Renal cortex interstitium (tissue), 11 donors: ENCODE results near the gene FAM50A. TPM values are rescaled to one million over a fixed set of nuclear protein-coding genes. Genes with fewer than 3 reads are reported as not detected.

Experiments used
- DNase-seq, 11 donors: peaks; one replicate each; pipeline ENCODE4 v3.0.0-alpha.2; 2013; ENCODE audit warnings: low read depth in 9 of 11, low spot score in 4 of 11; ENCODE audit errors: extremely low read depth in 1 of 11
- polyA plus RNA-seq, 3 donors: library from polyadenylated mRNA; unstranded; fragments of 120-200 nt; gene quantifications; one replicate each; pipeline ENCODE4 v1.2.1, GENCODE V29; 2013; ENCODE audit not compliant: insufficient read length in 3 of 3

Gene FAM50A
- polyA plus RNA-seq, 3 donors: 47.3 to 60.2 (median 54.6) TPM

DNA sequence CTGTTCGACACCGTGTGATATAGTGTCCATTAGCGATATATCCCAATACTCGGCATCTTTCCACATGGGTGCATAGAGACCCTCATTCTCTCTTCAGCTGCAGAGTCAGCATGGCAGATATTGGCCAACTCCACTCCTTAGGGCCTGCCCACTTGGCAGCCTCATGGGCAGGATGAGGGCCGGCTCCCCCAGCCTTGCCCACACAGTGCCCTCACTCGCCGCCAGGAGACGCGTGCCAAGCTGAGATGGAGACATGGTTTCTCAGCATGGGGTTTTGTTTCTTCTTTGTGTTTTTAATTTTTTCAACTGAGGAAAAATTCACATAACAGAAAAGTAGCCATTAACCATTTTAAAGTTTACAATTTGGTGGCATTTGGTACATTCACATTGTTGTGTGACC, 8.9 kb downstream of the FAM50A start:
- DNase-seq: no peak

DNA sequence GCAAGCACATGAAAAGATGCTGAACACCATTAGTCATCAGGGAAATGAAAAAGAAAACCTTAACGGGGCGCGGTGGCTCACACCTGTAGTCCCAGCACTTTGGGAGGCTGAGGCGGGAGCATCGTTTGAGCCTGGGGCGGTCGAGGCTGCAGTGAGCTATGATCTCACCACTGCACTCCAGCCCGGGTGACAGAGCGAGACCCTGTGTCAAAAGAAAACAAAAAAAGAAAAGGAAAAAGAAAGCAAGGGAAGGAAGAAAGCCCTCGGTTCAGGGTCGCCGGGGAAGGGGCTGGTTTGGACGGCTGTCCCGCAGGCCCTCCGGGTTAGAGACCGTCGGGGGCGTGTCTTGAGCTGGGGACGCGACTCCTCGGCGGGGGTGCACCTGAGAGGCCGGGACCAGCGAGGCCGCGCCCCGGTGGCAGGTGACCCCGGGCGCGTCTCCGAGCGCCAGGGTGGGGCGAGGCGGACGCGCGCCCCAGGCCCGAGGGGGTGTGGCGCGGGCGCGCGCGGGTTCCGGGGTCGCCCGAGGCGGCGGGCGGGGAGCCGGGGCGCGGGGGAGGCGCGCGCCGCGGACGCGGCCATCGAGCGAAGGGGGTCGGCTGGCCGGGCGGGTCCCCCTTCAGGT, 13.7 kb downstream of the FAM50A start:
- DNase-seq: no peak

DNA sequence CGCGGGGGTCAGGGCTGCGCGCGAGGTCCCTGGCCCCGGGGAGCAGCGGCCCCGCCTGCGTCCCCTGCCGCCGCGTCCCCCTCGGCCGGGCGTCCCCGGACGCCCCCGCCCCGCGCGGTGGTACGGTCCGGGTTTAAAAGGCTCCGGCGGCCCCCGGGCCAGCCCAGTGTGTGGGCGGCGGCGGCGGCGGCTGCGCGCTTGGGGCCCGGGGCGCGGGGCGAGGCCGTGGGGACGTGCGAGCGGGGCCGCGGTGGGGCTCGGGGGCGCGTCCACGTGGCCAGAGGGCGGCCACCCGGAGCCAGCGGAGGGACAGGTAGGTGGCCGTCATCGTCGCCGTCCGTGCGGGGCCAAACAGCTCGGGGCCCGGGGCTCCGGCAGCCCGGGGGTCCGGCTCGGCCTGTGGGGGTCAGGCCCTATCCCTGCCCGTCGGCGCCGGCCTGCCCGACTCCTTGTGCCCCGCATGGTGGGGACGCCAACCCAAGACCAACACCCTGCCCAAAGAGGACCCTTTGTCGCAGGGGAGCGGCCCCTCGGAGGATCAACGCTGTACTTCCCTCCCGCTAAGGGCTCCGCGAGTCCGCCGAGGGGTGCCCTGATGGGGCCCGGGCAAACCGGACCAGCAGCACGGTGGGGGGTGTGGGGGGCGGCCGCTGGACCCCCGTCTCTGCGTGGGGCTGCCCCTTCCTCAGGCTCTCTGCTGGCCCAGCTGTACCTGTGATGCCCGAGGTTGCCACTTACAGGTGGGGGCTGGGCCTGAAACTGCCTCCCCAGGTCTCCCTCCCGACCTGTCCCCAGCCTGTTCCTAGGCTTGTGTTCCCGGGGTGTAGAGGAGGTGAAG, 14.4 kb downstream of the FAM50A start, which contains the start of gene PLXNA3:
PLXNA3 (plus strand) TSS at position 166 of the 838 bp plus-strand sequence. CDS start 1,903 bp downstream, outside the sequence.
- no peak for DNase-seq

DNA sequence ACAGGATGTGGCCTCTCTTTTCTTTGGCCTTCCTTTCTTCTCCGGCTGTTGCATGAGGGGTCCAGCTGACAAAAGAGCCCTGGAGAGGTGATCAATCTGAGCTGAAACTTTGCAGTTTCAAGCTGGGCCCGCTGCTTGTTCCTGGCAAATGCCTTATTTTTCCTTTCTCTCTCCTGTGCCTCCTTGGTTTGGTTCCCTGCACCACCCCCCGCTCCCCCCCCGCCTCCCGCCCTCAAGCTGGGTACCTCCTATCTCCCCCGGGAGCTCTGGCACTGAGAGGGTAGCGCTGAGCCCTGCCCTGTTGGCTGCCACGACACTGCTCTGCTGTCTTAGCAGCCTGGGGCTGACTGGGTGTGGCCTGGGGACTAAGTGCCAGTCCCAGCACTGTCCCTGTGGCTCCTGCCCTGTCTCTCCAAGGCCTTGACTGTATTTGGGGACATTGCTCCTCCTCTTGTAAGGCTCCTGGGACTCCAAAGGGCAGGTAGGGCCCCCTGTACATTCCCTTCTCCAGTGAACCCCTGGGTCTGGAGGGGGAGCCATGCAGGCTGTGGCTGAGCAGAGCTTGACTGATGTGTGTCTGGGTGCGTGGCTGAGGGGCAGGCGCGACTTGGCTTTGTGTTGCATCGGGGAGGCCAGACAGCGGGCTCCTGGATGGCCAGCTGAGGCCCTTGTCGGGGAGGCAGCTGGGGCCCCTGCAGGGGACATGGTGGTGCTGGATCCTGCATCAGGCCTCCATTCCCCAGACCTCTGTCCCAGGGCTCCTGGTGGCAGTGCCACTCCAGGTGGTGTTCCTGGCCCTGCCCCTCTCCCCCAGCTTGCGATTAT, 15.2 kb downstream of the FAM50A start:
- no peak for DNase-seq

DNA sequence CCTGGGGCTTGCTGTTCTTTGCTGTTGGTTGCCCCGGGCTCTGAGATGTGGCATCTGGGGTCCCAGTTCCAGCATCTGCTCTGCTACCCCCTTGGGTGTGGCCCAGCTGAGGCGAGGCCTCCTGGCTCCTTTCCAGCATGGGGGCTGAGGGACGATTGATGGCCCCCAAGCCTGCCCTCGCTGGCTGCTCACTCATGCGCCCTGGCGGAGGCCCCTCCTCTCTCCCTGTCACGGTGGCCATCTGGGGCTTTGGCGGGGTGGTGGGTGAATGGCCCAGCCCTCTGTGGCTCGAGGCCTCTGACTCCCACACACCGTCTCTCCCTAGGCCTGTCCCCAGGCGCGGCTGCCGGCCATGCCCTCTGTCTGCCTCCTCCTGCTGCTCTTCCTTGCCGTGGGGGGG, 15.9 kb downstream of the FAM50A start:
- no peak for DNase-seq

DNA sequence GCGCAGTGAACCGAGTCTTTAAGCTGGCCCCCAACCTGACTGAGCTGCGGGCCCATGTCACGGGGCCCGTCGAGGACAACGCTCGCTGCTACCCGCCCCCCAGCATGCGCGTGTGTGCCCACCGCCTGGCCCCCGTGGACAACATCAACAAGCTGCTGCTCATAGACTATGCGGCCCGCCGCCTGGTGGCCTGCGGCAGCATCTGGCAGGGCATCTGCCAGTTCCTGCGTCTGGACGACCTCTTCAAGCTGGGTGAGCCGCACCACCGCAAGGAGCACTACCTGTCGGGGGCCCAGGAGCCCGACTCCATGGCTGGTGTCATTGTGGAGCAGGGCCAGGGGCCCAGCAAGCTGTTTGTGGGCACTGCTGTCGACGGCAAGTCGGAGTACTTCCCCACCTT, 16.4 kb downstream of the FAM50A start:
- no peak for DNase-seq

DNA sequence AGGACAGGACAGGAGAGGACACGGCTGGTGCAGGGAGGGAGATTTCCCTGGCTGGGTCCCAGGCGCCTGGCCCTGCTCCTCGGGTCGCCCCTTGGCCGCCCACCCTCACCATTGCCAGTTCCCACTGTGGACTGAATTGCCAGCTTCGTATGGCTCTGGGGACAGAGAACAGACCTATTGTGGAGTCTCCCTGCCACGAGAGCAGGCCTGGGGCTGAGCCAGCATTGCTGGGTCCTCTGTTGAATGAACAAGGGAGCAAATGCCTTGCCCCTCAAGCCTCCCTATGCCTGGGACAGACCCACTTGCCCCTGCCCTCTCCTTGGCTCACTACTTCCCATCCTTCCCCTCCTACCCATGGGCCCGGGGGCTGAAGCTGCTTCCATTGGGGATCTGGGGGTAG, 18.5 kb downstream of the FAM50A start:
- no peak for DNase-seq

DNA sequence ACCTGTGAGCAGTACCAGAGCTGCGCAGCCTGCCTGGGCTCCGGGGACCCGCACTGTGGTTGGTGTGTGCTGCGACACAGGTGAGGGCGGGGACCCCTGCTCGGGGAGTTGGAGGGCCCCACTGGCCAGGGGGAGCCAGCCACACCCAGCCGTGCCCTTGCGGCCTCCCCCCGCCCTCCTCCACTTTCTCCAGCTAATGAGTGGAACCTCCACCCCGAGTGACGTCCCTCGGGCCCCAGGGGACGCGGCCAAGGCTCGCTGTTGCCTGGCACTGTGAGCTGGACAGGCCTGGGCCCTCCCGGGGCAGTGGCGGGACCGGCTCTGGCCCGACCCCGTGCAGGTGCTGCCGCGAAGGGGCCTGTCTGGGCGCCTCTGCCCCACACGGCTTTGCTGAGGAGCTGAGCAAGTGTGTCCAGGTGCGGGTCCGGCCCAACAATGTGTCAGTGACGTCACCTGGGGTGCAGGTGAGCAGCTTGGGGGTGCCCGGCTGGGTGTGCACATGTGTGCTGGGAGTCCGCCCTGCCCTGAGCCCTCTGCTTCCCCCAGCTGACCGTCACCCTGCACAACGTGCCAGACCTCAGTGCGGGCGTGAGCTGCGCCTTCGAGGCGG, 19.8 kb downstream of the FAM50A start:
- DNase-seq: no peak

DNA sequence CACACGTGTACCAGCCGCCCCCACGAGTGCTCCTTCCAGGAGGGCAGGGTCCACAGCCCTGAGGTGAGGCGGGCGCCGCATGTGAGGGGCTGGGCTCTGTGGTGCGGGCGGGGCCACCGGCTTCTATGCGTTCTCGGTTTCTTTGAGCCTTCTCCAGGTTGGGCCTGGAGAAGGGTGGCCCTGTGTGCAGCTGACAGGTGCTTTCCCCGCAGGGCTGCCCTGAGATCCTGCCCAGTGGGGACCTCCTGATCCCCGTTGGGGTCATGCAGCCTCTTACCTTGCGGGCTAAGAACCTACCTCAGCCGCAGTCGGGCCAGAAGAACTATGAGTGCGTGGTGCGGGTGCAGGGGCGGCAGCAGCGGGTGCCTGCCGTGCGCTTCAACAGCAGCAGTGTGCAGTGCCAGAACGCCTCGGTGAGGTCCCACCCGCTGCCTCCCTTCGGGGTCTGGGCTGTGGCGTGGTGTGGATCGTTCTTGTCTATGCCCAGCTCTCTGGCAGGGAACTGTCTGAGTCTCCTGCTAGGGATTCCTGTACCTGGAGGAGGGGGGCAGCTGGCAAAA, 20.9 kb downstream of the FAM50A start:
- no peak for DNase-seq

DNA sequence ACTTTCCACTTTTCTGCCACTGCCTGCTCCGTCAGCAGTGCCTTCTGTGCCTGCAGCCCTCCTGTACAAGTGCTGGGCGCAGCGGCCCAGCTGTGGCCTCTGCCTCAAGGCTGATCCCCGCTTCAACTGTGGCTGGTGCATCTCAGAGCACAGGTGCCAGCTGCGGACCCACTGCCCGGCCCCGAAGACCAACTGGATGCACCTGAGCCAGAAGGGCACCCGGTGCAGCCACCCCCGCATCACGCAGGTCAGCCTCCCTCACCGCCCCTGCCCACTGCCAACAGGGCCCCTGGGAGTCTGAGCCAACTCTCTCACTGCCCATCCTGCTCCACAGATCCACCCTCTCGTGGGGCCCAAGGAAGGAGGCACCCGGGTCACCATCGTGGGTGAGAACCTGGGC, 21.7 kb downstream of the FAM50A start:
- DNase-seq: no peak

DNA sequence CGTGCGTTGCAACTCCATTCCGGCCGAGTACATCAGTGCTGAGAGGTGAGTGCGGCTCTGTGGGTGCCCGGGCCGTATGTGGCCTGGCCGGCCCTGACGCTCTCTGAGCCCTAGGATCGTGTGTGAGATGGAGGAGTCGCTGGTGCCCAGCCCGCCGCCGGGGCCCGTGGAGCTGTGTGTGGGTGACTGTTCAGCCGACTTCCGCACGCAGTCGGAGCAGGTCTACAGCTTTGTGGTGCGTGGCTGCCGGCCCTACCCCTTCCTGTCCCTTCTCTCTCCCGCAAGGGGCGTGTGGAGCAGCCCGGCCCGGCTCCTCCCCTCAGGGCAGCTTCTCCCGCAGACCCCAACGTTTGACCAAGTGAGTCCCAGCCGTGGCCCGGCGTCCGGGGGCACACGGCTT, 22.1 kb downstream of the FAM50A start:
- no peak for DNase-seq

DNA sequence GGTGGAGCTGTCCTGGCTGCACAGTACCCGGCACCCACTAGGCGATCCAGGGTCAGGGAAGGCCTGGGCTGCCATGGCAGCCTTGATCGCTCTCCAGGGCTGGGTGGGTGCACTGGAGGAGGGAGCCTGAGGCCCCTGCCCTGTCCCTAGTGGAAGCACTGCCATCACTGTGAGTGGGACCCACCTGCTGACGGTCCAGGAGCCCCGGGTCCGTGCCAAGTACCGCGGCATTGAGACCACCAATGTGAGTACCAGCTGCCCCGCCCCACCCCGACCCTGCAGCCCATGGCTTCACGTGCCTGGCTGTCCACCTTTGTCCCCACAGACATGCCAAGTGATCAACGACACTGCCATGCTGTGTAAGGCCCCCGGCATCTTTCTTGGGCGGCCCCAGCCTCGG, 23.0 kb downstream of the FAM50A start:
- no peak for DNase-seq

DNA sequence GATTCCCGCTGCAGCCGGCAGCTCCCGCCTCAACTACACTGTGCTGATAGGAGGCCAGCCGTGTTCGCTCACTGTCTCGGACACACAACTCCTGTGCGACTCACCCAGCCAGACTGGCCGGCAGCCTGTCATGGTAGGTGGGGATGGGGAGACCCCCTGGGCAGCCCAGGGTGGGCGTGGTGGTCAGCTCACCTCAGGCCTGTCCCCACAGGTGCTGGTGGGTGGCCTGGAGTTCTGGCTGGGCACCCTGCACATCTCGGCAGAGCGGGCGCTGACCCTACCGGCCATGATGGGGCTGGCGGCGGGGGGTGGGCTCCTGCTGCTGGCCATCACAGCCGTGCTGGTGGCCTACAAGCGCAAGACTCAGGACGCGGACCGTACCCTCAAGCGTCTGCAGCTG, 23.6 kb downstream of the FAM50A start:
- DNase-seq: no peak

DNA sequence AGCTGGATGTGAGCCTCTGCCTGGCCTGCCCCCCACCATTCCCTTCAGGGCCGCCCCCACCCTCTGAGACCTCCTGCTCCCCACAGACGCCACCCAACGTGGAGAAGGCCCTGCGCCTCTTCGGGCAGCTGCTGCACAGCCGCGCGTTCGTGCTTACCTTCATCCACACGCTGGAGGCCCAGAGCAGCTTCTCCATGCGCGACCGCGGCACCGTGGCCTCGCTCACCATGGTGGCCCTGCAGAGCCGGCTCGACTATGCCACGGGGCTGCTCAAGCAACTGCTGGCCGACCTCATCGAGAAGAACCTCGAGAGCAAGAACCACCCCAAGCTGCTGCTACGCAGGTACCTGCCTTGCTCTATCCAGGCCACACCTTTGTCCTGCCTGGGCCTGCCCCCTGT, 24.3 kb downstream of the FAM50A start:
- DNase-seq: no peak

DNA sequence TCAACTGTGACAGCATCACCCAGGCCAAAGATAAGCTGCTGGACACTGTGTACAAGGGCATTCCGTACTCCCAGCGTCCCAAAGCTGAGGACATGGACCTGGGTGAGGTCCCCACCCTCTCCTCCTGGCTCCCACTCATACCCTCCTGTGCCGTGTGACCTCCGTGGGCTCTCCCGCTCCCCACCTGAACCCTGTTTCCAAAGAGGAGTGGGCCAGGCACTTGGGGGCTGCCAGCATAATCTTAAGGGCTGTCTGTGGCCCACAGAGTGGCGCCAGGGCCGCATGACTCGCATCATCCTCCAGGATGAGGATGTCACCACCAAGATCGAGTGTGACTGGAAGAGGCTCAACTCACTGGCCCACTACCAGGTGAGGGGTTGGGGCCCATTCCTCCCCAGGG, 25.2 kb downstream of the FAM50A start:
- no peak for DNase-seq

DNA sequence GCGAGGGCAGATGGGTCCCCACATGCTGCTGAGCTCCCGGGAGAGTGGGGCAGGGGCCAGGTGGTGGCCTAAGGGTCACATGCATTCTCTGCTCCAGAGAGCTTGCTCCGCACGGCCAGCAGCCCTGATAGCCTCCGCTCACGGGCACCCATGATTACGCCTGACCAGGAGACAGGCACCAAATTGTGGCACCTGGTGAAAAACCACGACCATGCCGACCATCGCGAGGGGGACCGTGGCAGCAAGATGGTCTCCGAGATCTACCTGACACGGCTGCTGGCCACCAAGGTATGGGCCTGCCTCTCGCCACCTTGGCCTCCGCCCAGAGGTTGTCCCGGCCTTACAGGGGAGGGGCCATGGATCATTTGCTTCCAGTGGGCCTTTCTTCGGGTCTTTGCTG, 25.9 kb downstream of the FAM50A start:
- DNase-seq: no peak

DNA sequence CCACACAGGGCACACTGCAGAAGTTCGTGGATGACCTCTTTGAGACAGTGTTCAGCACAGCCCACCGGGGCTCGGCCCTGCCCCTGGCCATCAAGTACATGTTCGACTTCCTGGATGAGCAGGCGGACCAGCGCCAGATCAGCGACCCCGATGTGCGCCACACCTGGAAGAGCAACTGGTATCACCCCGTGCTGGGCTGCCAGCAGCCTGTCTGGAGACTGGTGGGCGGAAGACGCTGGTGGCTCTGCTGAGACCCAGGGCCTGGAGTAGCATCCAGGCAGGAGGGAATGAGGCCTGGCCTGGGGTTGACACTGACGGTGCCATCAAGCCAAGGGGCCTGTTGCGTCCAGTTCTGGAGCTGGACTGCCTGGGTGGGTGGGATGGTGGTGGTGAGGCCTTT, 26.5 kb downstream of the FAM50A start:
- no peak for DNase-seq

DNA sequence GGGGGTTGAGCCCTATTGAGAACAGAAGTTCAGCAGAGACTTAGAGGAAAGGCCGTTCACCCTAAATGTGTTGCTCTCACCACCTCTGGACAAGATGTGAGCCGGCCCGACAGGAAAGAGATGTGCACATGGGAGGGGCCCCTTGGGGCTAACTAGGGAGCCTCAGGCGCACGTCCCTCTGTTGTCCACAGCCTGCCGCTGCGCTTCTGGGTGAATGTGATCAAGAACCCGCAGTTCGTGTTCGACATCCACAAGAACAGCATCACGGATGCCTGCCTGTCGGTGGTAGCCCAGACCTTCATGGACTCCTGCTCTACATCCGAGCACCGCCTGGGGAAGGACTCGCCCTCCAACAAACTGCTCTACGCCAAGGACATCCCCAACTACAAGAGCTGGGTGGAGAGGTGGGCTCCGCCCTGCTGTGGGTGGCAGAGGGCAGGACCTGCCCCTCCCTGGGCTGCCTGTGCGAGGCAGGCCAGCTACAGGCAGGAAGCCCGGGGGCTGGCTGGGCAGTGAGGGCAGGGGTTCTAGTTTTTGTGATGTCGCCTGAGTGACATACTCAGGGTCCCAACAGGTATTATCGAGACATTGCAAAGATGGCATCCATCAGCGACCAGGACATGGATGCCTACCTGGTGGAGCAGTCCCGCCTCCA, 27.1 kb downstream of the FAM50A start:
- DNase-seq: no peak
